HG03520 (cell line): ENCODE measurements around the gene STAT5A.
"Not testable (repeated sequence)": the region's sequence is repeated elsewhere in the genome, so short reads cannot be mapped to it uniquely, and the experiment has no call there.

Experiments
- ATAC-seq: cut with Tn5 transposase; IDR thresholded peaks from one replicate; pipeline ENCODE4 v1.9.1; 2021; ENCODE audit warnings: mild to moderate bottlenecking, moderate library complexity; ENCODE audit not compliant: unreplicated experiment

STAT5A gene

GRCh38 chr17:42305031-42305330, 16.7 kb downstream of the STAT5A start:
- ATAC-seq = not testable (repeated sequence)

DNA sequence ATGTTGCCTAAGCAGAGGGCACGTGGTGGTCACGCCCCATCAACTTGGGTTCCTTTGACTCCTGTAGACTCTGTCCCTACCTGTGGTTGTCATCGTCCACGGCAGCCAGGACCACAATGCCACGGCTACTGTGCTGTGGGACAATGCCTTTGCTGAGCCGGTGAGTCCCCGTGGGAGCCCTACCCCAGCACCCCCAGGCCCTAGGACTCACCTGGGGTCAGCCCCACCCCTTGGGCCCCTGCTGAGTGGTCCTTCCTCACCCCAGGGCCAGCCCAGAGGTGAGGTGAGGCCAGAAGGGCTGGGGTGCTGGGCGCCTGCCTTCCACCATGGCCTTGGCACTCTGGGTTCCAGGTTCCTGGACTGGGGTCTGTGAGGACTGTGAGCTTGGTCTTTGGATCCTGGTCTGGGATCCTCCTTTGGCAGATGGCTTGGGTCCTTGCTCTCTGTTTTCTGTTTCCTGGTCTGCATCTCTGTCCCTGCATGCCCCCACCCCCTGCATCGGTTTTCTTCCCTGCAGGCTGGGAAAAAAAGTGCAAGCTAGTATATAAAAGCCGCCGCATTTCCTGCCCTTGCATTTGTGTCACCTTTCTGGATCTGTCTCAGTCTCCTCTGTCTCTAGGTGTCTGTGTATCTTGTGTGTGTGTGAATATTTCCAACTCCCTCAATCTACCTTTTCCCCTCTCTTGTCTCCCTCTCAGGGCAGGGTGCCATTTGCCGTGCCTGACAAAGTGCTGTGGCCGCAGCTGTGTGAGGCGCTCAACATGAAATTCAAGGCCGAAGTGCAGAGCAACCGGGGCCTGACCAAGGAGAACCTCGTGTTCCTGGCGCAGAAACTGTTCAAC, 17.5 kb downstream of the STAT5A start:
- no peak for ATAC-seq

GRCh38 chr17:42306385-42306667, 18.0 kb downstream of the STAT5A start:
- ATAC-seq = no peak

DNA sequence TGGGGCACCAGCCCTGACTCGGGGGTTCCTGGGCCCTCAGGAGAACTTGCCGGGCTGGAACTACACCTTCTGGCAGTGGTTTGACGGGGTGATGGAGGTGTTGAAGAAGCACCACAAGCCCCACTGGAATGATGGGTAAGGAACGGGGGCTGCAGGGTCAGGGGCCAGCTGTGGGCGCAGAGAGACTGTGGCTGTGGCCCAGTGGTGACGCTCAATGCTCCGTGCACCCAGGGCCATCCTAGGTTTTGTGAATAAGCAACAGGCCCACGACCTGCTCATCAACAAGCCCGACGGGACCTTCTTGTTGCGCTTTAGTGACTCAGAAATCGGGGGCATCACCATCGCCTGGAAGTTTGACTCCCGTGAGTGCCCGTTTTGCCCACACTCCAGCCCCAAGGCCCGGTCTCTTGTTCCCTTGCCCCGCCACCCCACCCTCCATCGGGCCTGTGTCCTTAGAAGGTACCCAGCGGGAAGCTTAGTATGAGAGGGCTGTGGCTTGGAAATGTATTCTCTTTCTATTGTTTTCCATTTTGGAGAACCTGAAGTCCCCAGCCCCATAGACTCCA, 19.1 kb downstream of the STAT5A start:
- ATAC-seq = no peak

DNA sequence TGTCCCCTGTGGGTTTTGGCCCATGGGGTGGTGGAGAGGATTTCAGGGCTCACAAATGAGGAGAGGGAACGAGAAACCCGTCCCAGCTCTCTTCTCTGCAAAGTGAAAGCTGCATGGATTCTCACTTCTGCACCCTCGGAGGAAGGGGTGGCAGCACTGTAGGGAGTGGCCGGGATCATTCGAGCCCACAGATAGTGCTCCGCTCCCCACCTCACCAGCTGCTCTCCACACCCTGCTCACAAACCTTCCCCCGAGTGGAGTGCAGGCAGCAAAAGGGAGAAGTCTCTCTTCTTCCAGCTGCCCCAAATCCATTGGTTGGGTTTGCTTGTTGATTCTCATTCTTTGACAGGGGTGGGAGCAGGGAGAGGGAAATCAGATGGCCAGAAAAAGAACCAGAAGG, 20.1 kb downstream of the STAT5A start:
- ATAC-seq = no peak

DNA sequence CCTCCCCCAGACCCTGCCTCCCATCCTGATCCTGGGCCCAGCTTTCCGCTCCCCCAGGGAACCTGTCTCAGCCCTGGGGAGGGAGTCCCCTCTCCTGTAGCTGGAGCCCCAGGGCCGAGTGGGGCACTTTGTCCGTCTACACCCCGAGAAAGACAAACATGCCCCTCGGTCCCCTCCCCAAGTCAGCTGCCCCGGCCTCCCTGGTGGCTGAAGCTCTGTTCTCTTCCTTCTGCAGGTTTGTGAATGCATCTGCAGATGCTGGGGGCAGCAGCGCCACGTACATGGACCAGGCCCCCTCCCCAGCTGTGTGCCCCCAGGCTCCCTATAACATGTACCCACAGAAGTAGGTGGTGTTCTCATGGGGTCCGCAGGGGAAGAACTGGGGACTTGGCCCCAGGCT, 20.8 kb downstream of the STAT5A start:
- no peak for ATAC-seq

GRCh38 chr17:42309986-42310786, 21.9 kb downstream of the STAT5A start:
- no peak for ATAC-seq

DNA sequence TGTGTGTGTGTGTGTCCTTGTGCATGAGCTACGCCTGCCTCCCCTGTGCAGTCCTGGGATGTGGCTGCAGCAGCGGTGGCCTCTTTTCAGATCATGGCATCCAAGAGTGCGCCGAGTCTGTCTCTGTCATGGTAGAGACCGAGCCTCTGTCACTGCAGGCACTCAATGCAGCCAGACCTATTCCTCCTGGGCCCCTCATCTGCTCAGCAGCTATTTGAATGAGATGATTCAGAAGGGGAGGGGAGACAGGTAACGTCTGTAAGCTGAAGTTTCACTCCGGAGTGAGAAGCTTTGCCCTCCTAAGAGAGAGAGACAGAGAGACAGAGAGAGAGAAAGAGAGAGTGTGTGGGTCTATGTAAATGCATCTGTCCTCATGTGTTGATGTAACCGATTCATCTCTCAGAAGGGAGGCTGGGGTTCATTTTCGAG, 22.5 kb downstream of the STAT5A start:
- no peak for ATAC-seq

- ATAC-seq = no peak
Measured at GRCh38 chr17:42311240-42312034, 23.1 kb downstream of the STAT5A start.

GRCh38 chr17:42312035-42312284, 23.7 kb downstream of the STAT5A start:
- no peak for ATAC-seq

GRCh38 chr17:42312285-42313130, 24.2 kb downstream of the STAT5A start:
- ATAC-seq = no peak

DNA sequence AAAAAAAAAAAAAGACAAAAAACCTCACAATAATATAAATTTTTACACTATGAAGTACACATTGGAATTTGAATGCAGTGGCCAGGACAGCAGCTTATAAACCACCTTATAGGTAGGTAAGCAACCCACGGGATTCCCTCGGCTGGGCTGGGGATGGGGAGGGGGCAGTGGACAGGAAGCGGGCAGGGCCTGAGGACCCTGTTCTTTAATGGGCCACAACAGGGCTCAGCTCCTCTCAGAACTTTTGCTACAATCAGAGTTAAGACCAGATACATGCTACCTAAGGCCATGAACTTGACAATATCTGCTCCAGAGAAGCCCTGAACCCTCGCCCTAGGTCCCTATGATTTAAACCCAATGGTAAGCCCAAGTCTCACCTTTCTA, 25.1 kb downstream of the STAT5A start:
- ATAC-seq = no peak

GRCh38 chr17:42313773-42314566, 25.7 kb downstream of the STAT5A start:
- ATAC-seq = no peak

DNA sequence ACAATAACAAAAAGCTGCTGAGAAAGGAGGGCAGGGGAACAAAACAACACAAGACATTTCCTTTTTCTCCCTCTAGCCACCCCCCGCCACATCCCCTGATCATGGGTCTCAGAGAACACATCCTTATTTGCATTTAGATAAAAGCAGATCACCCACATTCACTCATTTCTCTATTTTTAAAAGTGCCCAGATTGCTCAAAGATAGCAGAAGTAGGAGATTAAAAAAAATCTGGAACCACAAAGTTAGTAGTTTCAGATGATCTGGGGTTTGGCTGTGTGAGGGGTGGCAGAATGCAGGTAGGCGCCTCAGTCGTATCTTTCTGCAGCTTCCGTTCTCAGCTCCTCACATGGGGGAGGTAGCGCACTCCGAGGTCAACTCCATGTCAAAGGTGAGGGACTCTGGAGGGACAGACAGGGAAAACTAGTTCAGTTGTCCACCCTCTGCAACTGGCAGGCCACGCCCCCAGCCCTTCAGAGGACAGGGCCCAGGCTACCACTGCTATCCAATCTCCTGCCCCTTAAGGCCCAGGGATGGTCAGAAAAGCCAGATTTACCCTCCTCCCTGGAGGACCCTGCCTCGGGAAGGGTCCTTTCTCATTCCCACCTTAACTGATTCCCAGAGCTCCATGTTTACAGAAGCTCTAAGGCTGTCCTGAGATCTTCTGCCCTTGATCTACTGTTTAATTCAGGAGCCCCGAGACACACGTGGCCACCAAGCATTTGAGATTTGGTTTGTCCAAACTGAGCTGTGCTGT, 27.3 kb downstream of the STAT5A start:
- no peak for ATAC-seq

DNA sequence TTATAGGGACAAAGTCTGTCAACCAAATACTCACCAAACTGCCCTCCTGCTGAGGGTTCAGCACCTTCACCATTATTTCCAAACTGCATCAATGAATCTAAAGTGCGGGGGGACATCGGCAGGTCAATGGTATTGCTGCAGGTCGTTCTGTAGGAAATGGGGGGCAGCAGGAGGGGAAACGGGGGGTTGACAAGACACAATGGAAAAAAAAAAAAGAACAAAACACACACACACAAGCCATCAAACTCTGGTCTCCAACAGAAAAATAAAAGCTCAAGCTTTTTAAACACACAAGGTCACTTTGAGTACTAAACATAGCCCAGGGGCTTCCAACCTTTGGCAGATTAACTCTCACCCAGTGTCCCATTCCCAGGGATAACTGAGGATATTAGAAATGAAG, 28.5 kb downstream of the STAT5A start:
- ATAC-seq = no peak

GRCh38 chr17:42317266-42317845, 29.1 kb downstream of the STAT5A start:
- ATAC-seq = no peak

DNA sequence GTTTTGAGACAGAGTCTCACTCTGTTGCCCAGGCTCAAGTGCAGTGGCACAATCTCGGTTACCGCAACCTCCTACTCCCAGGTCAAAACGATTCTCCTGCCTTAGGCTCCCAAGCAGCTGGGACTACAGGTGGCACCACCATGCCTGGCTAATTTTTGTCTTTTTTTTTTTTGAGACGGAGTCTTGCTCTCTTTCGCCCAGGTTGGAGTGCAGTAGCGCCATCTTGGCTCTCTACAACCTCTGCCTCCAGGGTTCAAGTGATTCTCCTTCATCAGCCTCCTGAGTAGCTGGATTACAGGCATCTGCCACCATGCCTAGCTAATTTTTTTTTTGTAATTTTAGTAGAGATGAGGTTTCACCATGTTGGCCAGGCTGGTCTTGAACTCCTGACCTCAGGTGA, 29.7 kb downstream of the STAT5A start:
- ATAC-seq = not testable (repeated sequence)

DNA sequence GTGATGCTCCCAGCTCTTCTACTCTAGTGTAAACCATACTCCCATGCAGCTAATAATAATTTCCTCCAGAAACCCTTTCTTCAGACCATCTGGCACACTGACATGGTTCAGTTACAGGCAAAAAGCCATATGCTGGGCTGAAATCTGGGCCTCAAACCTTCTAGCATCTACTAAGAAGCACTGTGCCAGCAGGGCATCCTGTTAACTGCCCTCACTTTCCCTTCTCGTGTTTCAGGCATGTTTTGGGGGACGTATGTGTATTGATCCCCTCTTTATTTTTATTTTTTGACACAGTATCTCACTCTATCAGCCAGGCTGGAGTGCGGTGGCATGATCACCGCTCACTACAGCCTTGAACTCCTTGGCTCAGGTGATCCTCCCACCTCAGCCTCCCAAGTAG, 33.3 kb downstream of the STAT5A start:
- no peak for ATAC-seq
